HG02642 (cell line): ENCODE results near the gene TMEM87B.
A peak's percentile ranks its signal among the peaks of the same experiment; 100 is the strongest.

Source experiments
- ATAC-seq: cut with Tn5 transposase; IDR thresholded peaks from one replicate; pipeline ENCODE4 v1.9.1; 2021; ENCODE audit warnings: mild to moderate bottlenecking; ENCODE audit not compliant: unreplicated experiment, poor library complexity

Gene TMEM87B, protein sequence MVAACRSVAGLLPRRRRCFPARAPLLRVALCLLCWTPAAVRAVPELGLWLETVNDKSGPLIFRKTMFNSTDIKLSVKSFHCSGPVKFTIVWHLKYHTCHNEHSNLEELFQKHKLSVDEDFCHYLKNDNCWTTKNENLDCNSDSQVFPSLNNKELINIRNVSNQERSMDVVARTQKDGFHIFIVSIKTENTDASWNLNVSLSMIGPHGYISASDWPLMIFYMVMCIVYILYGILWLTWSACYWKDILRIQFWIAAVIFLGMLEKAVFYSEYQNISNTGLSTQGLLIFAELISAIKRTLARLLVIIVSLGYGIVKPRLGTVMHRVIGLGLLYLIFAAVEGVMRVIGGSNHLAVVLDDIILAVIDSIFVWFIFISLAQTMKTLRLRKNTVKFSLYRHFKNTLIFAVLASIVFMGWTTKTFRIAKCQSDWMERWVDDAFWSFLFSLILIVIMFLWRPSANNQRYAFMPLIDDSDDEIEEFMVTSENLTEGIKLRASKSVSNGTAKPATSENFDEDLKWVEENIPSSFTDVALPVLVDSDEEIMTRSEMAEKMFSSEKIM

DNA sequence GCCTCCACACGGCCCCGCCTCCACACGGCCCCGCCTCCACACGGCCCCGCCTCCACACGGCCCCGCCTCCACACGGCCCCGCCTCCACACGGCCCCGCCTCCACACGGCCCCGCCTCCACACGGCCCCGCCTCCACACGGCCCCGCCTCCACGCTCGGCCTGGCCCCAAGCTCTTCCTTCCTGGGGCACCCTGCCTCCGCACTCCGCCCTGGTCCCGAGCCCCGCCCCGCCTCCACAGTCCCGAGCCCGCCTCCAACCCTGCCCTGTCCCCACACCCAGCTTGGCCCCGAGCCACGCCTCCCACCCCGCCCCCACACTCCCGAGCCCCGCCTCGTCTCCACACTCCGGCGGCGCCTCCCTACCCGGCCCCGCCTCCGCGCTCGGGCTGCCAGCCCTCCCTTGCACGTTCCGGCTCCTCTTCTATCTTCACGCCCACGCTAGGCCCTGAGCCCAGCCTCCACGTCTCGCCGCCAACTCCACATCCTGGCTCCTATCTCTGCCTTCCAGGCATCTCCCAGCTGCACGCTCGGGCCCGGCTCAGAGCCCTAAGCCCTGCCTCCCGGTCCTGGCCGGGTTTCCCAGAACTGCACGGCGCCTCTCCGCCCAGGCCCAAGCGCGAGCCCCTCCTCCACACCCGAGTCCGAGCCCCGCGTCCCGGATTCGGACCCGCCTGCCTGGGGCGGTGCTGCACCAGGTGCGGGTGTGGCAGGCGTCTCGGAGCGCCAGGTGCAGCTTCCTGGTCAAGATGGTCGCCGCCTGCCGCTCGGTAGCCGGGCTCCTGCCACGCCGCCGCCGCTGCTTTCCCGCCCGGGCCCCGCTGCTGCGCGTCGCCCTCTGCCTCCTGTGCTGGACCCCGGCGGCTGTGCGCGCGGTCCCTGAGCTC is at the start of gene TMEM87B:
TSS of gene TMEM87B (plus strand) at position 423 of the 883 bp plus-strand sequence. CDS start at position 746, 323 bp downstream.
- ATAC-seq: peak; percentile 62

DNA sequence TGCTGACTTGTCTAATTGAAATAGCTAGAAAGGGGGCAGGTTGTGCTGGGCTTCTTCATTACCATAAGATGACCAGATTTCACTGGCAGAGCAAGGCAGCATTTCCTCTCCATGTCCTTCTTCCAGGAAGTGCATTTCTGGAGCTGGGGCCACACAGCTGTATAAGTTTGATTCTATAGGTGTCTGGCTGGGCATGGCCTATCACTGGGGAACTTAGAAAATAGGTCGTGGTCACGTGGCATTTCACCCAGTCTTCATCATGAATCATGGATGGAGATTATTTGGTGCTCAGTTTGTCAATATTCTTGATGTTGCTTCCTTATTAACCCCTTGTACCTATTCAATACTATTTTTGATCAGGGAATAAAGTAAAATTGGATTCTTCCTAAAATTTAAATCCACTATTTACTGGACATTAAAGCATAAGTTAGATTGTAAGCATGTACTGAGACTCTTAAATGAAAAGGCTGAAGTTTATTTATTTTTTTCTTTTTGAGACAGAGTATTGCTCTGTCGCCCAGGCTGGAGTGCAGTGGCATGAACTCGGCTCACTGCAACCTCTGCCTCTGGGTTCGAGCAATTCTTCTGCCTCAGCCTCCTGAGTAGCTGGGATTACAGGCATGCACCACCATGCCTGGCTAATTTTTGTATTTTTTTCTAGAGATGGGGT is 49.5 kb upstream of the TMEM87B start:
- ATAC-seq: no peak

GRCh38 chr2:112006076-112006410 is 49.0 kb upstream of the TMEM87B start:
- ATAC-seq: no peak

- ATAC-seq: no peak
These were observed 47.6 kb upstream of the TMEM87B start for GRCh38 chr2:112007493-112007892.

- ATAC-seq: no peak
These were observed 46.1 kb upstream of the TMEM87B start for GRCh38 chr2:112008910-112009485.

- ATAC-seq: no peak
These were observed 44.3 kb upstream of the TMEM87B start for GRCh38 chr2:112010751-112011150.

DNA sequence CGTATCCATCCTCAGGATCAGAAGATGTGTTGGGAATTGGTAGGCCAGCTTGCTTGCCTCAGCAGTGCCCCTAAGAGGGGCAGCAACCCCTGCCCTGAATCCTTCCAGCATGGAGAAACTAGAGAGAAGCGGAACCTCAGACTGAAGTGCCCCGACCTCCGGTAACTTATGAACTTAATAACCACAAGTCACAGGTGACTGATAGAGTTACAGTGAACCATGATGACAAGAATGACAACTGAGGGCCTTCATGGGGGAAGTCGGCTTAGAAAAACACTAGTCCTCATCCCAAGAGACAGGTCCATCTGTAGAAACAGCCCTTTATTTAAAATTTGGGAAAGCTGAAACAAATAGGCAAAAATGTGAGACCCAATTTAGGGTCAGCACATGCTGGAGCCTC is 42.5 kb upstream of the TMEM87B start:
- no peak for ATAC-seq

DNA sequence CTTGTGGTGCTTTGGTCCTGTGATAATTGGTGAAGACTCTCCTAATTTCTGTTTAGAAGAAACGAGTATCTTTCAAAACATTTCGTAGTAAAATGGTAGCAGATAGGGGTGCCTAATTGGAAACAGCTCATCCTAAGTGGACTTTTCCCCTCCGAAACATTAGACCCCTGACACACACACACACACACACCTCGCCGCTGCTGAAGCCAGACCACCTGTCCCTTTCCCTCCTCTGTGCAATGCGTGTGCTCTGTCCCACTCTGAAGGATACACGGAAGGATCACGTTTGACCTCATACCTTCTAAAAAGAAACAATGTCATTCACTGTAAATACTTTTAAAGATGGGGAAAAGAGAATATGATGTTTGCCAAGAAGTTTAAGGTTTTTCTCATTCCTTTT is 36.2 kb upstream of the TMEM87B start:
- no peak for ATAC-seq

DNA sequence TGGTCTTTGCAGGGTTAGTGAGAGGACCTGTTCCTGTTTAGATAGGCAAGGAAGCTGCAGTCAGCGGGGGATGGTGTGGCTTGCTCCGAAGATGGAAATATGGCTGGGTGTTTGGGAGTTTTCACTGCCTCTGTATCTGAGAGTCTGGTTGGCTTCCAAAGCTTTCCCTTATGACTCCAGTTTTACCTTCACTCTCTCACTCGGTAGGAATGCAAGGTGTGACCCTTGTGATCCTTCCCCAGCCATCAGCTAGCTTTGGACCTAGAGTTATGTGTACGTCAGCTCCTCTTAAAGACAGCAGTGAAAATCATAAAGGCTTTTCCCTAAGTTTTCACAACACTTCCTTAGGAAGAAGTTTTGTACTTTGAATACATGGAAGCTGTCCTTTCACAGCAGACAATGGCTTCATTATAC is 35.5 kb upstream of the TMEM87B start:
- no peak for ATAC-seq

DNA sequence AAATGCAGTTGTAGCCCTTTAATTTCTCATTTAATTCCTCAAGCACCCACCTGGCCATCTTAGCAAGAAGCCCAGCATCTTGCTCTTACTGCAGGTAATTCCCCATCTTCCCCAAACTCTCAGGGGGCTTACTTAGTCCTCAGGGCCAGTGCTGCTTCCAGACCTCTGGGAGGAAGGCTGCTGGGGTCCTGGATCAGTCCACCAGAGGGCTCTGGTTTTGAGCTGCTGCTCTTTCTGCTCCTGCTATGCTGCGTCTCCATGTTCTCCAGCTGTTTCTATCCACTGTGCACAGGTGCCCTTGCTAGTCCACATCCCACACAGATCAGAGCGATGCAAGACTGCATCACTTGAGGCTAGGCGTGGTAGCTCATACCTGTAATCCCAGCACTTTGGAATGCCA is 34.5 kb upstream of the TMEM87B start:
- no peak for ATAC-seq

GRCh38 chr2:112021290-112021689 is 33.8 kb upstream of the TMEM87B start:
- ATAC-seq: no peak

GRCh38 chr2:112021781-112022231 is 33.3 kb upstream of the TMEM87B start:
- no peak for ATAC-seq

DNA sequence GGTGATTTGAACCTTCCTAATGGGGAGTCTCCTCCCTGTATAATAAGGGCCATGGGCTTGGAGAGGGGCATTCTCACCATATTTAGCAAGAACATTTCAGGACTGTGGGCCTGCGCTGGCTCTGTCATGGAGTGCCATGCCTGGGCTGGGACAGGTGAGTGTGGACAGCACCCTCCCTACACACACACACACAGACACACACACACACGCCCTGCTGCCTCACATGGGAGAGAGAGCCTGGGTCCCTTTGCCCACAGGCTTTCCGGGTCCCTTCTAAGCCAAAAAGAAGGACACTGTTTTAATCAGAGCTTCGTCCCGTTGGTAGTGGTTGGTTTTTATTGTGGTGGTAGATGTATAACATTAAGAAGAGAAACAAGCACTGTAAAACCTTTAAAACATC is 31.4 kb upstream of the TMEM87B start:
- no peak for ATAC-seq

DNA sequence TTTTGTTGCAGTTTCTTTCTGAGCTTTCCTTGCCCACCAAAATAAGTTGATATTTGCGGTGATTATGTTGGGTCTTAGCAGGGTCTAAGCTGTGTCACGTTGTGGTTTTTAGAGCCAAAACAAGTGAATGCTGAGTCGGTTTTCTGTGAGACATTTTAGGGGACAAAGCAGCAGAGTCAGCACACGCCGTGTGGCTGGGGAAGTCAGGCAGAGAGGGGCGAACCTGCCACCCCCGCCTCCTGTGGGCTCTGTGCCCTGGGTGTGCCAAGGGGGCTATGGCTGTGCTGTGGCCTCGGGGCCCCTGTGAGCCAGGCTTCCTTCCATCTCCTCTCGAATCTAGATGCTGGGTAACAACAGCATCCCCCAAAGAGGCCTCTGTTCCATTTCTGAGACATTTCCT is 30.8 kb upstream of the TMEM87B start:
- no peak for ATAC-seq

DNA sequence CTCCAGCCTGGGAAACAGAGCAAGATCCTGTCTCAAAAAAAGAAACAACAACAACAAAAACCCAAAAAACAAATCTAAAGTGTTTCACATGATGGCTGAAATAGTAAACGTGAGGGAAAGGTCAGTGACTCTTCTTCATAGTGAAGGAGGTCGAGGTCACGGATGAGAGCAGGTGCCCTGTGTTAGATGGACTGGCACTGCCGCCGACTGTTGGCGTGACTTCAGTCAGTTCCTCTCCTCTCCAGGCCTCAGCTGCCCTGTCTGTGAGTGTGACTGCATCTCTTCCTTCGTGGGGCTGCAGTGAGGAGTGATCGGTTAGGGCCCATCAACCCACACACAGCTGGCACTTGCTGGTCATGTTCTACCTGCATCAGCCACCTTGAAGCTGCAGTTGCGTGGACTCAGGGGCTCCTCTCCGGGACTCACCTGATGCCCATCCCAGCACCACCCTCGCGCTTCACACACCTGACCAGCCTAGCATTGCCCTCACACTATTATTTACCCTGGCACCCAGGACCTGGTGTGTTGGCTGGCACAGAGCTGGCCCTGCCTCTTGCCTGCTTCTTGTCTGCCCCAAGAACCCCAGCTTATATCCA is 30.1 kb upstream of the TMEM87B start:
- ATAC-seq: no peak

DNA sequence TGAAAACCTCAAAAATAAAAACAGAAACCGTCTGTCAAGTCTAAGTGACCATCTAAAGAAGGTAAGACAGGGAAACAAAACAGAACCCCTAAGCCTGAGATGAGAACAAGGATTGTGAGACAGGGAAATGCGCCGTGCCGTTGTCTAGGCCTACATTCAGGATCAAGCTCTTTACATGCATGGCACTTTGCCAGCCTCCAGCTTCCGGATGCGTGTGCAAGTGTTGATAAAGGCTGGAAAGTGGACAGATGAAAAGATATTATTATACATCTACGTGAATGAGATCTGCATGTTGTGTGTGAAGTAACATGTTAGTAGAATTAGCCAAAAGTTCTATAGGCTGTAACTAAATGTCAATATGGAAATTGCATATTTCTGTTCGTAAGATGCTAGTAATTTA is 28.6 kb upstream of the TMEM87B start:
- ATAC-seq: no peak

GRCh38 chr2:112027767-112028166 is 27.3 kb upstream of the TMEM87B start:
- no peak for ATAC-seq

- ATAC-seq: no peak
These were observed 25.9 kb upstream of the TMEM87B start for GRCh38 chr2:112029164-112029563.

GRCh38 chr2:112031473-112032223 is 23.4 kb upstream of the TMEM87B start:
- ATAC-seq: no peak
